ENCODE measurements around the gene TBX2. TPM values are rescaled to one million over a fixed set of nuclear protein-coding genes. Genes with fewer than 3 reads are reported as not detected.

TBX2 gene
- 10 to 100 TPM; 25.5 to 49.0 TPM for total RNA-seq

DNA sequence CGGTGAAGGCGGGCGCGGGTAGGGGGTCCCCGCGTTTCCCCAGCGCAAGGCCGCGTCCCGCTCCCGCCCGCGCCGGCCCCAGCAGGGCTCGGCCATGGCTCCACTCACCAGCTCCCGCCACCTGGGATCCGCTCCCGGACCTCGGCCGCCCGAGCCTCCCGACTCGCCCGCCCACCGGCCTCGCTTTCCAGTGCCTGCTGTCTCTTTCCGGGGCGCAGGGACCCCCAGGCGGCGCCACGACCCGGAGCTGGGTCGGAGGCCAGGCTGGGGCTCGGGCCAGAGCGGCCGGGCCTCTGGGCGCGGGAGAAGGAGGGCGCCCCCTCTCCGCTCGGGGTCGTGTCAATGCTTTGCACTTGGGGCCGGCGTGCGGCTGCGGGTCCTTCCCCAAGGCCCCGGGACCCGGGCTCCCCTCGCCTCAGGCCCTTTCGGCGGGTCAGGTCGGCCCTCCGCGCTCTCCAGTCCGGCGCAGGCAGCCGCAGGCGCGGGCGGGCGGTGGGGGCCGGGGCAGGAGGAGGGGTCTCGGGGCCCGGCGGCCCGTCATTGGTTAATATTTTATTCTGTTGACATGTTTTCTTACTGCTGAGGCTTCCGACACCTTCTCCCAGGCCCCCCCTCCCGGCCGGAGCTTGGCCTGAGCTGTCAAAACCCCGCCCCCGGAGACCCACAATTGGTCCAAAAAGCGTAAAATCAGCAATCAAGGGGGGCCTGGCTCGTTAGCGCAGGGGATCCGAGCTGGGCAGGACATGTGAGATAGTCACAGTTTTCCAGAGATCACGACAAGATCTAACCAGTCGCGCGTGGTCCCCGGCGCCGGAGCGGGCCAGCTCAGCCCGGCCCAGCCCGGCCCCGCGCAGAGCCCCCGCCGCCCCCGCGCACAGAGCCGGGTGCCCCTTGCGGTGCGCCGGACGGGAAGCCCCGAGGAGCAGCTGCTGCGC lies at the start of gene TBX2:
Gene TBX2 (plus strand): TSS at position 713 of the 935 bp plus-strand sequence. CDS start 334 bp downstream, outside the sequence.

DNA sequence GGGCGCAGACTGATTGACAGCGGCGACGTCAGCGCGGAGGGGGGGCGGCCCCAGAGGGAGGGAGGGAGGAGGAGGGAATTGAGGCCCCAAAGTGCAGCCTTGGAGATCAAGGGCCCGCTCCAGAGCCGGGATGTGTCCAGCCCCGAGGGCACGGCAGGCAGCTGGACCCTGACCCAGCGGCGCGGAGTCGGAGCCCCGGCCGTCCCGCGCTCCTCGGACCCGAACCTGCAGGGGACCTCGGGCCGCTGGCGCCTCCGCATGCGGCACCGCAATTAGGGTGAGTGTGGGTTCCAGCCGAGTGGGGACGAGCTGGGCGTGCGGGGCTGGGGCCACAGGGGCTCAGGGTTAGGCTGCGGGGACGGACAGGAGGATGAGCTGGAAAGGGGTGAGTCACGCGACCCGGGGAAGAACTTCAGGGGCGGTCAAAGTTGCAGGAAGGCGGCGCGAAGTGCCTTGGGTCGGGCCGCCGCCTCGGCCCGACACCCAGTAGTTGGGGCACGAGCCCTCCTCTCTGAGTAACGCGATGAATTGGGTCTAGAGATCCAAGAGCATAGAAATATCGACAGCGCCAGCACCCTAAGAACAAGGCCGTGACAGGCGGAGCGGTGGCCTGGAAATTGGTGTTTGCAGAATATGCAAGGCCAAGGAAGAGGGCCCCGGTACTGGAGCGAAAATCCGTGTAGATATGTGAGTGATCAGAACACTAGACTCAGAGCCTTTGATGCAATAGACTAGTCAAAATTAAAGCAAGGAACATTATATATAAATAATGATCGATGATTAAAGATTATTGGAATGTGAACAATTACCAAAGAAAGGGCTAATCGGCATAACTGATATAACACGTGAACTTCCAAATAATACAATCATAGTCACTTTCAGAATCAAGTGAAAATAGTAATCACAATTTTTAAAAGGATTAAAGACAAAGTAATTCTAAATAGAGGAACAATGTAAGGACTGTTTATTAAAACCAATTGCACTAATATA lies 53.0 kb downstream of the TBX2 start, which contains the start of gene TBX4:
Gene TBX4 (plus strand): TSS at position 122 of the 990 bp plus-strand sequence. CDS start 4,069 bp downstream, outside the sequence.

Other genes with a start within 250 kb of the TBX2 start
- not detected for gene TBX4, start 52.6 kb downstream of the TBX2 start, total RNA-seq
- gene NACA2, start 191.4 kb downstream of the TBX2 start, total RNA-seq: not detected